Prostate gland (tissue), 2 donors: ENCODE measurements around the gene DCDC2B. TPM values are rescaled to one million over a fixed set of nuclear protein-coding genes. Genes with fewer than 3 reads are reported as not detected.

Source experiments
- DNase-seq: peaks from one replicate; pipeline ENCODE4 v3.0.0-alpha.2; 2019; ENCODE audit warnings: low spot score
- H3K27ac ChIP-seq, 2 donors: fragments of 200-600 bp; sonication (generic); 2 replicates each; pipeline ENCODE4 v1.5.1; 2017 to 2019
- H3K27me3 ChIP-seq: fragments of 200-600 bp; sonication (generic); replicated peaks from 2 replicates; pipeline ENCODE4 v1.5.1; 2019; ENCODE audit not compliant: insufficient read depth
- H3K36me3 ChIP-seq, 2 donors: fragments of 200-600 bp; sonication (generic); 1 replicate in 1 of 2; 2 replicates in 1 of 2; pipeline versions ENCODE4 v1.5.1 to v1.8.1; 2017 to 2019
- H3K4me1 ChIP-seq: fragments of 200-600 bp; sonication (generic); replicated peaks from 2 replicates; pipeline ENCODE4 v1.5.1; 2019
- H3K4me3 ChIP-seq, 2 donors: fragments of 200-600 bp; sonication (generic); 2 replicates each; pipeline ENCODE4 v1.5.1; 2017 to 2019
- H3K9me3 ChIP-seq: fragments of 200-600 bp; sonication (generic); 2 replicates; pipeline ENCODE4 v1.5.1; 2017
- POLR2A ChIP-seq: fragments of 450-650 bp; IDR thresholded peaks from one replicate; pipeline ENCODE4 v1.6.1; 2016; ENCODE audit warnings: antibody characterized with exemption, mild to moderate bottlenecking
- POLR2AphosphoS5 ChIP-seq: sonication (generic); formaldehyde crosslinking; IDR thresholded peaks from one replicate; pipeline ENCODE4 v1.6.1; 2017; ENCODE audit warnings: antibody characterized with exemption
- WGBS: methylation state at CpG from one replicate; pipeline ENCODE4 v1.1.5; 2018; 5-methylcytosine and 5-hydroxymethylcytosine counted together
- intact Hi-C: fragments of 100-400 bp; cut with DNase I; formaldehyde crosslinking; loops from one replicate; pipeline ENCODE4 v1.14.2; 2022
- total RNA-seq, 2 donors: library from RNA; depleted of rRNA; stranded (reverse); fragments of >200 nt; gene quantifications; one replicate each; pipeline ENCODE4 v1.1.0, GENCODE V29; 2016
- TF ChIP-seq, protein P1 (sequence below), 4 experiments: fragments of 200-600 bp in 2 of 4; fragments of 450-650 bp in 2 of 4; sonication (generic) in 2 of 4; IDR thresholded peaks; 1 replicate in 3 of 4; 2 replicates in 1 of 4; pipeline ENCODE4 v1.5.1; 2016 to 2019; ENCODE audit warnings: antibody characterized with exemption in 4 of 4, mild to moderate bottlenecking in 2 of 4, moderate library complexity in 2 of 4

Gene DCDC2B
- total RNA-seq, 2 donors from 2014 or later, result not detected

DNA sequence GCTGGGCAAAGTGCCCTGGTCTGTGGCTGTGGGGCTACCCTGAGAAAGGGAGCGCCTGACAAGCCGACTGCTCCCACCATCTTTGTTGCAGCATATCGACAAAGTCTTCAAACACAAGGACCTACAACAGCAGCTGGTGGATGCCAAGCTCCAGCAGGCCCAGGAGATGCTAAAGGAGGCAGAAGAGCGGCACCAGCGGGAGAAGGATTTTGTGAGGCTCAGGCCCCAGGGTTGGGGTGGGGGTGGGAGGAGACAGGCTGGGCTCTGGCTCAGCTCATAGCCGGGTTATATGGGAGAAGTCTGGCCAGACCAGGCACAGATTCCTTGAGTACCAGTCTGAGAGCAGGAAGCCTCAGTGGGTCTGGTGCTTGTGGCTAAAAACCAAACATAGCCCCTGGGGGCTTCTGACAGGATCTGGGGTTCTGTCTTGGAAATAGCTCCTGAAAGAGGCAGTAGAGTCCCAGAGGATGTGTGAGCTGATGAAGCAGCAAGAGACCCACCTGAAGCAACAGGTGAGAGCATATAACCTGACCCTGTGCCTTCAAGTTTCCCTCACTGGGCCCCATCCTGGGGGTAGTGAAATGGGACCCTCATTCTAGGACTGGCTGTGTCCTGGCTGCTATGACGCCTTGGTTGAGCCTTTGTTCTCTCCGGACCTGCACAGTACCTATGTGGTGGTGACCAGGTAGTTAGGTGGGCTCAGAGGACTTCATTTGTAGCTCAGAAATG, 16.5 kb upstream of the DCDC2B start:
- no peak overlapping the region for H3K4me3 ChIP-seq
- DNase-seq, result no peak
- H3K27ac ChIP-seq, result no peak overlapping the region
- intact Hi-C loops, result no loop called here
- TF ChIP-seq, protein P1, sequence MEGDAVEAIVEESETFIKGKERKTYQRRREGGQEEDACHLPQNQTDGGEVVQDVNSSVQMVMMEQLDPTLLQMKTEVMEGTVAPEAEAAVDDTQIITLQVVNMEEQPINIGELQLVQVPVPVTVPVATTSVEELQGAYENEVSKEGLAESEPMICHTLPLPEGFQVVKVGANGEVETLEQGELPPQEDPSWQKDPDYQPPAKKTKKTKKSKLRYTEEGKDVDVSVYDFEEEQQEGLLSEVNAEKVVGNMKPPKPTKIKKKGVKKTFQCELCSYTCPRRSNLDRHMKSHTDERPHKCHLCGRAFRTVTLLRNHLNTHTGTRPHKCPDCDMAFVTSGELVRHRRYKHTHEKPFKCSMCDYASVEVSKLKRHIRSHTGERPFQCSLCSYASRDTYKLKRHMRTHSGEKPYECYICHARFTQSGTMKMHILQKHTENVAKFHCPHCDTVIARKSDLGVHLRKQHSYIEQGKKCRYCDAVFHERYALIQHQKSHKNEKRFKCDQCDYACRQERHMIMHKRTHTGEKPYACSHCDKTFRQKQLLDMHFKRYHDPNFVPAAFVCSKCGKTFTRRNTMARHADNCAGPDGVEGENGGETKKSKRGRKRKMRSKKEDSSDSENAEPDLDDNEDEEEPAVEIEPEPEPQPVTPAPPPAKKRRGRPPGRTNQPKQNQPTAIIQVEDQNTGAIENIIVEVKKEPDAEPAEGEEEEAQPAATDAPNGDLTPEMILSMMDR (IDR thresholded peaks at IDR 0.05), result no peak
- no peak for TF ChIP-seq POLR2AphosphoS5
- no peak for TF ChIP-seq POLR2A
- H3K36me3 ChIP-seq, result peaks cover 28 to 72% of the 10 kb centered on the region in 2 donors
- WGBS, result 95% methylated on average over 8 of the region's 8 CpGs
- no peaks in the 10 kb centered on the region for H3K9me3 ChIP-seq
- H3K4me1 ChIP-seq, result no peaks in the 10 kb centered on the region
- no peaks in the 10 kb centered on the region for H3K27me3 ChIP-seq

GRCh38 chr1:32194984-32195383, 13.9 kb upstream of the DCDC2B start:
- Histone ChIP-seq H3K27ac (no peak overlapping the region), H3K27me3 (no peaks in the 10 kb centered on the region), H3K36me3 (peaks cover 28 to 47% of the 10 kb centered on the region in 2 donors), H3K9me3 (no peaks in the 10 kb centered on the region), H3K4me1 (no peaks in the 10 kb centered on the region), H3K4me3 (no peak overlapping the region)
- intact Hi-C loops, result no loop called here
- WGBS, result 95% methylated on average over 5 of the region's 6 CpGs
- TF ChIP-seq POLR2AphosphoS5, result no peak
- TF ChIP-seq, protein P1 (IDR thresholded peaks at IDR 0.05), result no peak
- no peak for DNase-seq

DNA sequence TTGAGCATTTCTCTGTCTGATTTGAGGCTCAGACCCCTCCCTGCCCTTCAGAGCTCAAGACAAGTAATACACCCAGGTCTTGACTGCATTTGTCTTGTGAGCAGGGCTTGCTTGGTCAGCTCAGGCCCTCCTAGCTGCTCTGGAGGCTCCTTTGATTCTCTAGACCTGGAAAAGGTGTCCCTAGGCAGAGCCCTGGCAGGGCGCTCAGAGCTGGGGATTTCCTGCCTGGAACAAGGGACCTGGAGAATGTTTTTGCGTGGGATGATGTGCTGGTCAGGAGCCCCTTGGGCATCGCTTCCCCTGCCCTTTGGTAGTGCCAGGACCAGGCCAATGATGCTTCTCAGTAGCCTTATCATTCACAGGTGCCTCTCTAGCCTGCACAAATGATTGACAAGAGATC, 13.4 kb upstream of the DCDC2B start:
- H3K36me3 ChIP-seq, result peaks cover 28 to 41% of the 10 kb centered on the region in 2 donors
- no peak for TF ChIP-seq POLR2AphosphoS5
- TF ChIP-seq POLR2A, result no peak
- TF ChIP-seq, protein P1 (IDR thresholded peaks at IDR 0.05), result no peak
- no peak overlapping the region for H3K27ac ChIP-seq
- intact Hi-C loops, result no loop called here
- H3K4me3 ChIP-seq, result no peak overlapping the region
- H3K27me3 ChIP-seq, result no peaks in the 10 kb centered on the region
- H3K4me1 ChIP-seq, result no peaks in the 10 kb centered on the region
- WGBS, result 83% methylated on average over 3 of the region's 3 CpGs
- no peak for DNase-seq
- no peaks in the 10 kb centered on the region for H3K9me3 ChIP-seq

DNA sequence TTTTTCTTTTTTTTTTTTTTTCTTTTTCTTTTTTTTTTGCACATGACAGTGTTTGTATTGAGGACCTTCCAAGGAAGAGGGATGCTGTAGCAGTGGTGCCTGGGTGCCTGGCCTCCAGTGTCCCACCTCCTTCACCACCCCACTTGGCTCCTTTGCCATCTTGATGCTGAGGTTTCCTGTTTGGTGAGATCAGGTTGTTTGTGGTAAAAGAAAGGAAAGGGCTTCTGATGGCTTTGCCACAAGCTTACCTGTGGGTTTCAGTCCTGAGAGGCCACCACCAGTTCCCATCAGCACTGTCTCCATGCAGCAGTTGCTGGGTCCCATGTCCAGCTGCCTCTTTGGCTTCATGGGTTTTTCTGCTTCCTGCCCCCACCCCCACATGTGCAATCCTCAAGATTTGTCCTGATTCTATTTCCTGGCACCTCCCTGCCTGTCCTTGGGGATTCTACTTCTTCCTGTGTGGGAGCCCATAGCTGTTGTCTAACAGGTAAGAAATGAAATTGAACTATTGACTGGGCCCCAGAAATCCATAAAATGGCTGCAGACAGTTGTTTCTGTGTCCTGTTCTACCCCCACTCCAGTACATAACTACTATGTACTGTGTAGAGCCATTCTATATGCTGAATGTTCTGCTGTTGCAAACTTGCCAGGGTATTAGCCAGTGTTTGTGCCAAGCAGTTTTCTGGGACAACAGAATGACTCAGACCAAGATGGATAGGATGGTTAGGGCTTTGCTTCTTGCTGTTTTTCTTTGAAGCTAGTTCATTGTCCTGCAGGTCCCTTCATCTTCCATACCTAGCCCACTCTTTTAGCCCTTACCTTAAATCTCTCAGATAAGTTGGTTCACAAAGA, 12.7 kb upstream of the DCDC2B start:
- H3K27me3 ChIP-seq, result no peaks in the 10 kb centered on the region
- intact Hi-C loops, result no loop called here
- peaks cover 26 to 39% of the 10 kb centered on the region in 2 donors for H3K36me3 ChIP-seq

More for the DNA sequence above, 12.7 kb upstream of the DCDC2B start:
- TF ChIP-seq POLR2A (no peak), POLR2AphosphoS5 (no peak)
- TF ChIP-seq, protein P1 (IDR thresholded peaks at IDR 0.05), result no peak
- no peaks in the 10 kb centered on the region for H3K4me1 ChIP-seq
- H3K9me3 ChIP-seq, result no peaks in the 10 kb centered on the region
- DNase-seq, result no peak
- no peak overlapping the region for H3K4me3 ChIP-seq
- no peak overlapping the region for H3K27ac ChIP-seq
